Activated T-cell treated with anti-CD3 and anti-CD28 coated beads, Interleukin-2, amount 50 U/mL, for 1 hour (primary cell): Measurements from ENCODE around the gene ZNF302.
"Not testable (repeated sequence)": the region's sequence is repeated elsewhere in the genome, so short reads cannot be mapped to it uniquely, and the experiment has no call there.

Experiments used
- DNase-seq: peaks from one replicate; pipeline ENCODE4 v3.0.0-alpha.2; 2020

The ZNF302 gene

GRCh38 chr19:34677386-34678084, at the start of gene ZNF302:
Gene ZNF302 (plus strand): TSS chr19:34677678. CDS start chr19:34678805, 1,127 bp downstream.
- DNase-seq: peak; percentile 93

GRCh38 chr19:34633802-34634201, 43.7 kb upstream of the ZNF302 start:
- DNase-seq: no peak

DNA sequence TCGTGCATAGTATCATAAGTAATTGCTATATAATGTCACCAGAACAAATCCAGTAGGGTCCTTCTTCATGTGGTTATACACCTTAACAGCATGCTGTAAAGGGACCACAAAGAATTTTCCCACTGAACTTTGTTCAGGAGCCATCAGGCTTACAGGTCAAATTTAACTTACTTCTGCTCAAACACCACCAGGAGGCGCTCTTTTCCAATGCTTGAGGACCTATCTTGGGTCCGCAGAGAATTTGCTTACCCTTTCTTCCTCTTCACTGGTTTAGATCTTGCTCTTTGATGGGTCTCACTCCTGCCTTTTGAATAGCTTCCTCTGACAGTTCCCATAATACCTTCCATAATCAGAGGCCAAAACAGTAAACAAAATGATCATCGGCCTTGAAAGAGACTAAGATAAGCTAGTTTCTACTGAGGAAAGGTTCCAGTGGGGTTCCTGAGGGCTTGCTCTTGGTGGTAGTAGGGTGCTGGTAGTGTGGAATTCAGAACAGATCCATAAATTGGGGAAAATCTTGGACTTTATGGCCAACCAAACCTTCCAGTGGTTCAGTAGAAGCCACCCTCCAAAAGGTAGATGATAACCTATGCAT, 37.9 kb upstream of the ZNF302 start:
- no peak for DNase-seq

- DNase-seq: no peak
Observed at GRCh38 chr19:34642241-34642640, 35.2 kb upstream of the ZNF302 start.

- DNase-seq: no peak
Observed at GRCh38 chr19:34644991-34645461, 32.5 kb upstream of the ZNF302 start.

GRCh38 chr19:34645551-34645950, 31.9 kb upstream of the ZNF302 start:
- DNase-seq: no peak

DNA sequence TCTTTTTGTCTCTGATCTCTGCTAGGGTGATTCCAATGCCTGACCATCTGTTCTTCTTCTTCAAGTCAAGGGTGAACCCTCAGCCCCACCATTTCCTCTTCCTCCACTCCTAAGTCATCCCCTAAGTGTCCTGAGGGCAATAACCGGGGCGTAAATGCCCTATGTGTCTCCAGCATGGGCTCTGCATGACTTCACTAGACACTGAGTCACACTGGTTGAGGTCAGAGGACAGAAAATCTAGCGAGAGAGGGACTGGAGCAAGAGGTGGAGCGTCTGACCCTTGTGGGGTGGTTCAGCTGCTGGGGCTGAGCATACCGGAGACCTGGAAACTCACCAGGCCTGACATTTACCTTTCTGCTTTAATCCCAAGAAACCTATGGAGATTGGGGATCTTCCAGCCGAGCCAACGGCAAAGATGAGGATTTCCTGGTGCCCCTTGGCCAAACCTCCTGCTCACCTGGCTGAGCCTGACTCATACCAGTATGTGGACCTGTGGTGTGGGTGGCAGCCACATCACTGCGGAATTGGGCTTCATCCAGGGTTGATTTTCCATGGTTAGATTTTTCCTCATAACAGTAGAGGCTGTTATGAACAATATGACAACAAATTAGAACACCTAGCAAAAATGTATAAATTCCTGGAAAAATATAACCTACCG, 27.5 kb upstream of the ZNF302 start:
- DNase-seq: no peak

GRCh38 chr19:34651747-34652146, 25.7 kb upstream of the ZNF302 start:
- no peak for DNase-seq

DNA sequence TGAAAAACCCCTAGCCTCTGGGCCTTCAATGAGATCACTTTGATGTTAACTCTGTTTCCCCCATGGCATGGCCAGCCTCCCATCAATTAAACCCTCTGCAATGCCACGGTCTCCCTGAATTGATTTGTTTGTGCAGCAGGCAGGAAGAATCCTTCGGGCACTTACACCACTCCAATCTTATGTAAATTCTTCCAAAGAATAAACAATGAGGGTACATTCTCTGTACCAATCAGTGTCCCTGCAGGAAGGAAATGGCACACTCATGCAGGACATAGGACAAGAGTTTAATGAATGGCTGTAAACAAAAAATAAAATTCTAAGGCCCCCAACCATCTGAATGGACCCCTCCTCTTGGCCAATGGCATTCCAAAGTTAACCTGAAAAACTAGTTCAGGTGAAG, 22.7 kb upstream of the ZNF302 start:
- DNase-seq: no peak

GRCh38 chr19:34655651-34656050, 21.8 kb upstream of the ZNF302 start:
- no peak for DNase-seq

DNA sequence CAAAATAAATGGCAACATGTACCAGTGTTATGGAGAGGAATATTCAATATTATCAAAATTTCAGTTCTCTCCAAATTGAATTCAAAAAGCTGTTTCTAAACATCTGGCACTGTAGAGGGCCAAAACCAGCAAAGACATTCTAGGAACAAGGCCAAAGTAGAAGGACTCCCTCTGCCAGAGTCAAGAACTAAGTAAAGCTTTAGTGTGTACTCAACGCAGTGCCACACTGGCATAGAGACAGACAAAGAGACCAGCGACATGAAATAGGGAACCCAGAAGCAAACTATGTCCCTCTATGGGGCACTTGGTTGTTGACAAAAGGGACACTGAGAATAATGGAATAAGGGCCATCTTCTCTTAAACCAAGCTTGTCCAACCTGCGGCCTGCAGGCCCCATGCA, 16.1 kb upstream of the ZNF302 start:
- no peak for DNase-seq

- no peak for DNase-seq
Observed at GRCh38 chr19:34662919-34663318, 14.6 kb upstream of the ZNF302 start.

- DNase-seq: no peak
Observed at GRCh38 chr19:34664168-34664567, 13.3 kb upstream of the ZNF302 start.

DNA sequence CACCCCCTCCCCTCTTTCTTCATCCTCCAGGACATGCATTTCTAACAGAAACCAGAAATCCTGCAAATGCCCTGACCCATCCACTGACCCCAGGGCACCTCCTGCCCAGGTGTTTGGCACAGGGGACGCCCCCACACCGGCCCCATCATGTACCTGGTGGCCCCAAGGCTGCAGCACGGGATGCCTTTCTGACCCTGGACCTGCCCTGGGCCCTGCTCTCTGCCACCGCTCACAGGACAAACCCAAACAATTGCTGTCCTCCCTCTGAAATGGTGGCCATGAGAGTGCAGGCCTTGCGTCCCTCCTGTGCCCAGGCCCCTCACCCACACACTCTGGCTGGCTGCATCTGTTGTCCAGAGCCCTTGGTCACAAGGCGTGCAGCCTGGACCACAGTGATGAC, 12.6 kb upstream of the ZNF302 start:
- DNase-seq: no peak

DNA sequence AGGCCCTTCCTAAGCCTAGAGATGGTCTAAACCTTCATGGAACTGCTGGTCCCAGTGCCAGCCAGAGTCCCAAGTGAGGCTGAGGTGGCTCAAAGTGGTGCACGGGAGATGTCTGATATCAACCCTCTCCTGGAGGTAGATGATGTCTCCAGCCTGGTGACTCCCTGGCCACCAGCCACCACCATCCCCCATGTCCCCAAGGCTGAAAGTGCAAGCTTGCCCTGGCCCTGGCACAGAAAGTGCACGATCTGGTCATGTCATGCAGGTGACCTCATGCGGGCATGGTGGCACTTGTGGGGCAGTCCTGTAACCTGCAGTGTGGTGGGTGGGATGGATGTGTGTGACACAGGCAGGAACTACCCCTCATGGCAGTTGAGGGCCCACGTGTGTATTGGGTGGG, 12.2 kb upstream of the ZNF302 start:
- DNase-seq: not testable (repeated sequence)

- DNase-seq: no peak
Observed at GRCh38 chr19:34666200-34666957, 11.1 kb upstream of the ZNF302 start.

- no peak for DNase-seq
Observed at GRCh38 chr19:34666958-34667265, 10.6 kb upstream of the ZNF302 start.

DNA sequence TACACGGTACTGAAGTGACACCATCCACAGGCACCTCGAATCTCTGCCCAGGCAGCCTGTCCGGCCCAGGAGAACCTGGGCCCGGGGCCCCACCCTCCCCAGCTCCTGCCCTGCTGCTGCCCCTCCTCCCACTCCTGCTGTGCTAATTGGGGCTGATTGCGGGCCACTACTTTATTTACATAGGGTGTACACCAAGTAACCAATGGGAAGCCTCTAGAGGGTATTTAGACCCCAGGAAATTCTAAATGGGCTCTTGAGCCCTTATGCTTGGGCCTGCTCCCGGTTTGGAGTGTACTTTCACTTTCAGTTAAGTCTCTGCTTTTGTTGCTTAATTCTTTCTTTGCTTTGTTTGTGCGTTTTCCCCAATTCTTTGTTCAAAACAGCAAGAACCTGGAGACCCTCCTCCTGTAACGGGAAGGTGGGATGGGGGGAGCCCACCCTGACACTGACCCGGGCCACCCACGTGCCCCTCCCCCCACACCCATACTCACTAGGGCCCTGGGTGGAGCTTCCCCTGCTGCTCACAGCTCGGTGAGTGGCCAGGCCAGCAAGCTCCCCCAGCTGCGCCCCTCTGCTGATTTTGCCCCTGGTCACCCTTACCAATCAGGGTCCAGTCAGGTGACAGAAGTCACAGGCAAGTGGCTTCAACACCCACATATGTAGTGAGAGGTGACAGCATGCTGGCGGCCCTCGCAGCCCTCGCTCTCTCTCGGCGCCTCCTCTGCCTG, 10.0 kb upstream of the ZNF302 start:
- no peak for DNase-seq

DNA sequence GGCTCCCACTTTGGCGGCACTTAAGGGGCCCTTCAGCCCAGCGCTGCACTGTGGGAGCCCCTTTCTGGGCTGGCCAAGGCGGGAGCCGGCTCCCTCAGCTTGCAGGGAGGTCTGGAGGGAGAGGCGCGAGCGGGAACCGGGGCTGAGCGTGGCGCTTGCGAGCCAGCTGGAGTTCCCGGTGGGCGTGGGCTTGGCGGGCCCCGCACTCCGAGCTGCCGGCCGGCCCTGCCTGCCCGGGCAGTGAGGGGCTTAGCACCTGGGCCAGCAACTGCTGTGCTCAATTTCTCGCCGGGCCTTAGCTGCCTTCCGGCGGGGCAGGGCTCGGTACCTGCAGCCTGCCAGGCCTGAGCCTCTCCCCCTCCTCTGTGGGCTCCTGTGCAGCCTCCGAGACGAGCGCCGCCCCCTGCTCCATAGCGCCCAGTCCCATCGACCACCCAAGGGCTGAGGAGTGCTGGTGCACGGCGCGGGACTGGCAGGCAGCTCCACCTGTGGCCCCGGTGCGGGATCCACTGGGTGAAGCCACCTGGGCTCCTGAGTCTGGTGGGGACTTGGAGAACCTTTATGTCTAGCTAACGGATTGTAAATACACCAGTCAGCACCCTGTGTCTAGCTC, 9.3 kb upstream of the ZNF302 start:
- DNase-seq: not testable (repeated sequence)

DNA sequence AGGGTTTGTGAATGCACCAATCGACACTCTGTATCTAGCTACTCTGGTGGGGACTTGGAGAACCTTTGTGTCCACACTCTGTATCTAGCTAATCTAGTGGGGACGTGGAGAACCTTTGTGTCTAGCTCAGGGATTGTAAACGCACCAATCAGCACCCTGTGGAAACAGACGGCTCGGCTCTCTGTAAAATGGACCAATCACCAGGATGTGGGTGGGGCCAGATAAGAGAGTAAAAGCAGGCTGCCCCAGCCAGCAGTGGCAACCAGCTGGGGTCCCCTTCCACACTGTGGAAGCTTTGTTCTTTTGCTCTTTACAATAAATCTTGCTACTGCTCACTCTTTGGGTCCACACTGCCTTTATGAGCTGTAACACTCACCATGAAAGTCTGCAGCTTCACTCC, 8.8 kb upstream of the ZNF302 start:
- DNase-seq: not testable (repeated sequence)

DNA sequence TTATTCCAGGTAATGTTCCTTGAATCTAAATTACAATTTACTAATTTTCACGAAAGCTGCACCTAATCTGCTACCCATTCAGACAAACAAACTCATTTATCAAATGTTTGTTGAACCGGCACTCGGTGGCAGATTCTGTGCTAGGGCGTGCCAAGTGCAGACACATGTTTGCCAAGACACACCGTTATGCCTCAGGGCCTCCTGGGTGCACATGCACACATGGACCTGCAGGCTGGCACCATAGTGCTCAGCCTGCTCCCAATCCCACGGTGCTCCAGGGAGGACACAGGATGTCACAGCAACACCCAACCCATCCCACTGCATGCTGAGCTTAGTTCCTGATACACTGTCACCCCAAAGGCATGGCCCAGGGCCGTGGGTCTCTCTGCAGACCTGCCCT, 8.2 kb upstream of the ZNF302 start:
- no peak for DNase-seq

DNA sequence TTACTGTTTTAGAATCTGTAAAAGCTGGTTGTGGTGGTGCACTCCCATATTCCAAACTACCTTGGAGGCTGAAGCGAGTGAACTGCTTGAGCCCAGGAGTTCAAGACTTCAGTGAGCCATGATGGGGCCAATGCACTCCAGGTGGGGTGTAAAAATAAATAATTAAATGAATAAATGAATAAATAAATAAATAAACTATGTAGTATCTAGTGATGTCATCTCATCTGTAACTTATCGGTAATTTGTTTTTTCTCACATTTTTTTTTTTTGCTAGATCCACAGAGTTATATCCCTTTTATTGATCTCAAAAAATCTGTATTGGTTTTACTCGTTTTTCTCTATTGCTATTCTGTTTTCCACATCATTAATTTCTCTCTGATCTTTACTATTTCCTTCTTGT, 5.5 kb upstream of the ZNF302 start:
- no peak for DNase-seq

DNA sequence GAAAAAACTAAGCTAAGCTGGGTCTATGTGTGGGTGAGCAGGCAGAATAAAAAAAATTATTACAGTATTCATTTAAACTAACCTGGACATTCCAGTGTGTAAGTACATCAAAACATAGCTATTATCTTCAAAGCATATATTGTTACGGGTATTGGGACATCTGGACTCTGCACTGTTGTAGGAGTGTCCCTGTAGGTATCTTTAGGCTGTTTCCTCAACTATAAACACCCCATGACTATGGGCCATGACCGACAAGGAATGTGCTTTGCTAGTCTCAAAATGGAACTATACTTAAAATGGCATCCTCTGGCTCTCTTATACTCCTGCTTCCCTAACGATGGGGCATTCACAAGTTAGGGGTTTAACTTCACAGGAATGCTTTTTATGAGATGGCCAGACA, 3.9 kb upstream of the ZNF302 start:
- DNase-seq: no peak
